ENCODE measurements around the gene VWA1.

- TF ChIP-seq, protein P1, sequence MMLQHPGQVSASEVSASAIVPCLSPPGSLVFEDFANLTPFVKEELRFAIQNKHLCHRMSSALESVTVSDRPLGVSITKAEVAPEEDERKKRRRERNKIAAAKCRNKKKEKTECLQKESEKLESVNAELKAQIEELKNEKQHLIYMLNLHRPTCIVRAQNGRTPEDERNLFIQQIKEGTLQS (CRISPR knock-in tag; conservative IDR thresholded peaks at IDR 0.05) = no peak
- TF ChIP-seq CTCF (IDR thresholded peaks at IDR 0.05) (no peak), FOXK1 (CRISPR knock-in tag; IDR thresholded peaks at IDR 0.05) (no peak), CBFB (CRISPR knock-in tag; IDR thresholded peaks at IDR 0.05; ENCODE audit: low read depth) (no peak), CREB1 (CRISPR knock-in tag; IDR thresholded peaks at IDR 0.05) (no peak), E2F5 (CRISPR knock-in tag; IDR thresholded peaks at IDR 0.05) (no peak)
- TF ChIP-seq, protein P2, sequence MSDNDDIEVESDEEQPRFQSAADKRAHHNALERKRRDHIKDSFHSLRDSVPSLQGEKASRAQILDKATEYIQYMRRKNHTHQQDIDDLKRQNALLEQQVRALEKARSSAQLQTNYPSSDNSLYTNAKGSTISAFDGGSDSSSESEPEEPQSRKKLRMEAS (CRISPR knock-in tag; IDR thresholded peaks at IDR 0.05) = no peak
- TF ChIP-seq, protein P3, sequence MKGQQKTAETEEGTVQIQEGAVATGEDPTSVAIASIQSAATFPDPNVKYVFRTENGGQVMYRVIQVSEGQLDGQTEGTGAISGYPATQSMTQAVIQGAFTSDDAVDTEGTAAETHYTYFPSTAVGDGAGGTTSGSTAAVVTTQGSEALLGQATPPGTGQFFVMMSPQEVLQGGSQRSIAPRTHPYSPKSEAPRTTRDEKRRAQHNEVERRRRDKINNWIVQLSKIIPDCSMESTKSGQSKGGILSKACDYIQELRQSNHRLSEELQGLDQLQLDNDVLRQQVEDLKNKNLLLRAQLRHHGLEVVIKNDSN (CRISPR knock-in tag; IDR thresholded peaks at IDR 0.05) = no peak
Measured at GRCh38 chr1:1463312-1463711, 27.8 kb downstream of the VWA1 start.
